Endothelial cell of umbilical vein (primary cell): ENCODE data around the gene ZNF585A.

ENCODE experiments used
- EZH2 ChIP-seq: IDR thresholded peaks from 2 replicates; pipeline ENCODE4 v1.6.1; 2012; ENCODE audit warnings: borderline replicate concordance, low read depth, mild to moderate bottlenecking, moderate library complexity, low read length, inconsistent platforms; ENCODE audit not compliant: severe bottlenecking
- FOS ChIP-seq: IDR thresholded peaks from 2 replicates; pipeline ENCODE4 v1.6.1; 2011; ENCODE audit warnings: mild to moderate bottlenecking, low read length, moderate library complexity, borderline replicate concordance; ENCODE audit not compliant: insufficient read depth
- GATA2 ChIP-seq: IDR thresholded peaks from 2 replicates; pipeline ENCODE4 v1.7.0; 2011; ENCODE audit warnings: low read depth, mild to moderate bottlenecking, moderate library complexity, mixed read lengths, low read length; ENCODE audit not compliant: insufficient read length, insufficient read depth
- JUN ChIP-seq: IDR thresholded peaks from 2 replicates; pipeline ENCODE4 v1.6.1; 2011; ENCODE audit warnings: borderline replicate concordance, low read depth; ENCODE audit not compliant: insufficient read length, insufficient read depth
- MYC ChIP-seq: IDR thresholded peaks from one replicate; pipeline ENCODE4 v1.6.1; 2011; ENCODE audit warnings: mild to moderate bottlenecking, low read depth, low read length
- POLR2A ChIP-seq: IDR thresholded peaks from 2 replicates; pipeline ENCODE4 v1.6.1; 2012; ENCODE audit warnings: low read depth, mild to moderate bottlenecking, control low read depth, low read length
- POLR2AphosphoS5 ChIP-seq: IDR thresholded peaks from 2 replicates; pipeline ENCODE4 v1.6.1; 2012; ENCODE audit warnings: low read depth, mild to moderate bottlenecking, control low read depth, low read length, moderate library complexity; ENCODE audit not compliant: insufficient read depth
- TF ChIP-seq, protein P1 (sequence below), 2 donors: IDR thresholded peaks; 1 replicate in 1 of 2; 2 replicates in 1 of 2; pipeline ENCODE4 v1.5.1; 2011; ENCODE audit warnings: low read length in 2 of 2, mild to moderate bottlenecking in 2 of 2, moderate library complexity in 2 of 2, control low read depth in 1 of 2, inconsistent platforms in 1 of 2, low read depth in 1 of 2; ENCODE audit not compliant: insufficient read depth in 1 of 2; ENCODE audit errors: extremely low read depth in 1 of 2
- TF ChIP-seq, protein P2 (sequence below): IDR thresholded peaks from 2 replicates; pipeline ENCODE4 v1.6.1; 2011; ENCODE audit not compliant: insufficient read depth, insufficient read length

DNA sequence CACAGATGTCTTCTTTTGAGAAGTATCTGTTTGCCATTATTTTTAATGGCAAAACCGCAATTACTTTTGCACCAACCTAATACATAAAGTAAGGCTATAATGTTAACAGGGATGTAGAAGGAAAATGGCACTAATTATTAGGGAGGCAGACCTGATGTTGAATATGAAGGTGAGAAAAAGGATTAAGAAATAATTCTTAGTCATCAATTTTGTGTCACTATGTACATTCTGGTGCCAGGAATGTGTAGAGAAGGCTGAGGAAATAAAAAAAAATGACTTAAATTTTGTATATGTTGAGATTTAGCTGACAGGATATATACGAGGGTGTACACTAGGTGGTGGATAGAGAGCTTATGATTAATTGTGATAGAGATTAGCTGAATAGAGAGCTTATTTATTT is 25.3 kb upstream of the ZNF585A start:
- no peak for TF ChIP-seq POLR2A
- TF ChIP-seq, protein P1, sequence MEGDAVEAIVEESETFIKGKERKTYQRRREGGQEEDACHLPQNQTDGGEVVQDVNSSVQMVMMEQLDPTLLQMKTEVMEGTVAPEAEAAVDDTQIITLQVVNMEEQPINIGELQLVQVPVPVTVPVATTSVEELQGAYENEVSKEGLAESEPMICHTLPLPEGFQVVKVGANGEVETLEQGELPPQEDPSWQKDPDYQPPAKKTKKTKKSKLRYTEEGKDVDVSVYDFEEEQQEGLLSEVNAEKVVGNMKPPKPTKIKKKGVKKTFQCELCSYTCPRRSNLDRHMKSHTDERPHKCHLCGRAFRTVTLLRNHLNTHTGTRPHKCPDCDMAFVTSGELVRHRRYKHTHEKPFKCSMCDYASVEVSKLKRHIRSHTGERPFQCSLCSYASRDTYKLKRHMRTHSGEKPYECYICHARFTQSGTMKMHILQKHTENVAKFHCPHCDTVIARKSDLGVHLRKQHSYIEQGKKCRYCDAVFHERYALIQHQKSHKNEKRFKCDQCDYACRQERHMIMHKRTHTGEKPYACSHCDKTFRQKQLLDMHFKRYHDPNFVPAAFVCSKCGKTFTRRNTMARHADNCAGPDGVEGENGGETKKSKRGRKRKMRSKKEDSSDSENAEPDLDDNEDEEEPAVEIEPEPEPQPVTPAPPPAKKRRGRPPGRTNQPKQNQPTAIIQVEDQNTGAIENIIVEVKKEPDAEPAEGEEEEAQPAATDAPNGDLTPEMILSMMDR (IDR thresholded peaks at IDR 0.05; ENCODE audit: extremely low read depth in 1 of 2, insufficient read depth in 1 of 2, low read depth in 1 of 2, low read length in 2 of 2): no peak
- TF ChIP-seq POLR2AphosphoS5: no peak
- TF ChIP-seq EZH2: no peak
- no peak for TF ChIP-seq GATA2
- TF ChIP-seq MYC: no peak
- TF ChIP-seq, protein P2, sequence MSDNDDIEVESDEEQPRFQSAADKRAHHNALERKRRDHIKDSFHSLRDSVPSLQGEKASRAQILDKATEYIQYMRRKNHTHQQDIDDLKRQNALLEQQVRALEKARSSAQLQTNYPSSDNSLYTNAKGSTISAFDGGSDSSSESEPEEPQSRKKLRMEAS: no peak
- TF ChIP-seq JUN: no peak
- no peak for TF ChIP-seq FOS
